ENCODE results near the gene PLS1. TPM values are rescaled to one million over a fixed set of nuclear protein-coding genes. Genes with fewer than 3 reads are reported as not detected.

Gene PLS1
- total RNA-seq, 3 donors from 2014 or later (not counting 1 experiment from before 2014, with no cell fraction given) = 1.2 to 2.6 (median 1.6) TPM

DNA sequence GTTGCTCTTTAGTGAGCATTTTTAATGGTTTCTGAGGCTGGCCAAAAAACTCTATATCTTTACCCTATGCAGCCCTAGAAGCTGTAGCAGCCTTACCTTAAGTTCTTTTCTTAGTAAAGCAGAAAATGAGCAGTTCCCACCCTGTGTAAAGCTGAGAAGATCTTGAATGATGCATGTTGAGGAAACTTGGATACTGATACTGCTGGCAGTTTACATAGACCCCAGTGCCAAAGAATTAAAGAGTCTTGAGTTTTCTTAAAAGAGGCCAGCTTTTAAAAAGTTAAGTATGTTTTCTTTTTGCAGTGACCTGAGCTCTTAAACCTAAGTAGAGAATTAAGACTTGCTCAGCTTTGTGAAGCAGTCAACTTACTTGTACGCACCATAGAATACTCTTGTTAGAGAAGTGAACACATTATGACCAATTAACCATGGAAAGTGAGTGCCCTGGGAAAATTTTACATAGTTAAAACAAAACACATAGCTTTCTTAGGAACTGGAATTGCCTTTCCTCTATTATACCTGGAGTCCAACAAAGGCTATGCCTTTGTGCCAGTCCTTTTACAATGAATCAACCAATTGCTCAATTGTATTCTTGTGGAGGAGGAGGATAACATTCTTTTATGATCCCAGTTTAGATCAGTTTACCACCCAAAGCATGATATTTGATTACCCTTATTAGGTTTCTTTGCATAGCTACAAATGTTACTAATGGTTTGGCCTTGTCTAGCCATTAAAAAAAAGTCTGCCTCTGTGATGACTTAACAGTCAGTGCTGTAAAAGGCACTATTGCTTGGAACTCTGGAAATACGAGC is 28.4 kb downstream of the PLS1 start:
- TF ChIP-seq, protein P1, sequence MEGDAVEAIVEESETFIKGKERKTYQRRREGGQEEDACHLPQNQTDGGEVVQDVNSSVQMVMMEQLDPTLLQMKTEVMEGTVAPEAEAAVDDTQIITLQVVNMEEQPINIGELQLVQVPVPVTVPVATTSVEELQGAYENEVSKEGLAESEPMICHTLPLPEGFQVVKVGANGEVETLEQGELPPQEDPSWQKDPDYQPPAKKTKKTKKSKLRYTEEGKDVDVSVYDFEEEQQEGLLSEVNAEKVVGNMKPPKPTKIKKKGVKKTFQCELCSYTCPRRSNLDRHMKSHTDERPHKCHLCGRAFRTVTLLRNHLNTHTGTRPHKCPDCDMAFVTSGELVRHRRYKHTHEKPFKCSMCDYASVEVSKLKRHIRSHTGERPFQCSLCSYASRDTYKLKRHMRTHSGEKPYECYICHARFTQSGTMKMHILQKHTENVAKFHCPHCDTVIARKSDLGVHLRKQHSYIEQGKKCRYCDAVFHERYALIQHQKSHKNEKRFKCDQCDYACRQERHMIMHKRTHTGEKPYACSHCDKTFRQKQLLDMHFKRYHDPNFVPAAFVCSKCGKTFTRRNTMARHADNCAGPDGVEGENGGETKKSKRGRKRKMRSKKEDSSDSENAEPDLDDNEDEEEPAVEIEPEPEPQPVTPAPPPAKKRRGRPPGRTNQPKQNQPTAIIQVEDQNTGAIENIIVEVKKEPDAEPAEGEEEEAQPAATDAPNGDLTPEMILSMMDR (IDR thresholded peaks at IDR 0.05) = no peak
- Mint-ChIP-seq H3K4me1 (no peaks in the 10 kb centered on the region), H3K36me3 (no peaks in the 10 kb centered on the region), H3K9me3 (no peaks in the 10 kb centered on the region), H3K4me3 (no peak overlapping the region), H3K27me3 (ENCODE audit: low read depth in 2 of 2) (peaks cover under 1 to 5% of the 10 kb centered on the region in 2 donors), H3K27ac (no peak overlapping the region)
- H3K36me3 ChIP-seq (ENCODE audit: control insufficient read depth, insufficient read depth, low read length) = no peaks in the 10 kb centered on the region
- 96% methylated on average over 2 of the region's 2 CpGs for WGBS (ENCODE audit: insufficient coverage)
- H3K4me1 ChIP-seq (ENCODE audit: control insufficient read depth, insufficient read depth, low read length) = no peaks in the 10 kb centered on the region
- intact Hi-C loops (cut with micrococcal nuclease) = no loop called here
- H3K4me3 ChIP-seq (ENCODE audit: low read length) = no peak overlapping the region
- no peak overlapping the region for H3K27ac ChIP-seq (ENCODE audit: low read length)
- DNase-seq = no peak
- H3K9me3 ChIP-seq (ENCODE audit: control insufficient read depth, insufficient read depth, low read length) = no peaks in the 10 kb centered on the region
- no peak for ATAC-seq
- no peaks in the 10 kb centered on the region for H3K27me3 ChIP-seq (ENCODE audit: control insufficient read depth, insufficient read depth, low read length)

DNA sequence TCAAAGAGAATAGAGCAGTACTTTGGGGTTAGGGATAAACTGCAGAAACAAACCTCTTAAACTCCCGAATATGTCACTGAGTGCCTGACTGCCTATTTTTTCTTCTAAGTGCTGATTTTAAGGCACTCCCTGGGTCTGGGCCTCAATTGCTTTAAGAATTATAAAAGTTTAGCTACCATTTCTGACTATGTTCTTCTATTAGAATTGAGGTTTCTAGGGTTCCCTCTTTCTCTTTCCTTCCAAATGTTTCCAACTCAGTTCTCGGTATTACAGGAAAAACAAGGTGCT is 28.9 kb downstream of the PLS1 start:
- H3K4me1 ChIP-seq (ENCODE audit: control insufficient read depth, insufficient read depth, low read length) = no peaks in the 10 kb centered on the region
- WGBS (ENCODE audit: insufficient coverage) = 100% methylated on average over 2 of the region's 2 CpGs
- H3K27ac ChIP-seq (ENCODE audit: low read length) = no peak overlapping the region

DNA sequence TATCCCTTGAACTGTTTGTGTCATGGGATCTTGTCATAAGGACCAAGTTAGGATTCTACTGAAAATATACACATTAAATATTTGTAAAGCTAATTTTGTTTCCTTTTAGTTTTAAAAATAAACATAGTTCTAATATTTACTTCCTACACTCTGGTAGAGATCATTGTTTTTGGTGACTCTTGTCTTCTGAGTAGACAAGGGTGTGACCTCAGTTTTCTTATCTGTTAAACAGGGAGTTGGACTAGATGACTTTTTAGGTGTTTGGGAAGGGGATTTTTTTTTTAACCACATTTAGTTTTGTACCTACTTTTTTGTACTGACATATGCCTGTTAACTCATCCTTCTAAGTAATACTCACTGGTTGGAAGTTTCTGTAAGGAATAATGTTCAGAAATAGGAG is 30.8 kb downstream of the PLS1 start:
- no peaks in the 10 kb centered on the region for H3K27me3 ChIP-seq (ENCODE audit: control insufficient read depth, insufficient read depth, low read length)

More for the DNA sequence above, 28.9 kb downstream of the PLS1 start:
- no peaks in the 10 kb centered on the region for H3K36me3 ChIP-seq (ENCODE audit: control insufficient read depth, insufficient read depth, low read length)
- no peak overlapping the region for H3K4me3 ChIP-seq (ENCODE audit: low read length)
- Mint-ChIP-seq H3K4me1 (no peaks in the 10 kb centered on the region), H3K36me3 (no peaks in the 10 kb centered on the region), H3K27ac (no peak overlapping the region), H3K4me3 (no peak overlapping the region), H3K27me3 (ENCODE audit: low read depth in 2 of 2) (peaks cover 0 to 5% of the 10 kb centered on the region in 2 donors), H3K9me3 (no peaks in the 10 kb centered on the region)
- ATAC-seq (no peak), DNase-seq (no peak)
- TF ChIP-seq, protein P1 (IDR thresholded peaks at IDR 0.05) = no peak
- intact Hi-C loops (cut with micrococcal nuclease) = no loop called here
- H3K9me3 ChIP-seq (ENCODE audit: control insufficient read depth, insufficient read depth, low read length) = no peaks in the 10 kb centered on the region
- no peaks in the 10 kb centered on the region for H3K27me3 ChIP-seq (ENCODE audit: control insufficient read depth, insufficient read depth, low read length)

More for the DNA sequence above, 30.8 kb downstream of the PLS1 start:
- no peak overlapping the region for H3K4me3 Mint-ChIP-seq
- TF ChIP-seq, protein P1 (IDR thresholded peaks at IDR 0.05) = no peak
- peaks cover 0 to 5% of the 10 kb centered on the region in 2 donors for H3K27me3 Mint-ChIP-seq (ENCODE audit: low read depth in 2 of 2)
- intact Hi-C loops (cut with micrococcal nuclease) = no loop called here
- no peaks in the 10 kb centered on the region for H3K9me3 ChIP-seq (ENCODE audit: control insufficient read depth, insufficient read depth, low read length)
- H3K27ac ChIP-seq (ENCODE audit: low read length) = no peak overlapping the region
- ATAC-seq = no peak
- H3K9me3 Mint-ChIP-seq = no peaks in the 10 kb centered on the region
- H3K4me1 Mint-ChIP-seq = no peaks in the 10 kb centered on the region
- H3K36me3 ChIP-seq (ENCODE audit: control insufficient read depth, insufficient read depth, low read length) = no peaks in the 10 kb centered on the region
- no peak overlapping the region for H3K4me3 ChIP-seq (ENCODE audit: low read length)
- H3K4me1 ChIP-seq (ENCODE audit: control insufficient read depth, insufficient read depth, low read length) = no peaks in the 10 kb centered on the region
- no peaks in the 10 kb centered on the region for H3K36me3 Mint-ChIP-seq
- DNase-seq = no peak
- no peak overlapping the region for H3K27ac Mint-ChIP-seq
